ENCODE results near the gene TSNAXIP1. TPM values are rescaled to one million over a fixed set of nuclear protein-coding genes. Genes with fewer than 3 reads are reported as not detected.
A peak's percentile ranks its signal among the peaks of the same experiment; 100 is the strongest.

TSNAXIP1 gene
- total RNA-seq, 1 donor from 2014 or later, result 2.8 TPM

DNA sequence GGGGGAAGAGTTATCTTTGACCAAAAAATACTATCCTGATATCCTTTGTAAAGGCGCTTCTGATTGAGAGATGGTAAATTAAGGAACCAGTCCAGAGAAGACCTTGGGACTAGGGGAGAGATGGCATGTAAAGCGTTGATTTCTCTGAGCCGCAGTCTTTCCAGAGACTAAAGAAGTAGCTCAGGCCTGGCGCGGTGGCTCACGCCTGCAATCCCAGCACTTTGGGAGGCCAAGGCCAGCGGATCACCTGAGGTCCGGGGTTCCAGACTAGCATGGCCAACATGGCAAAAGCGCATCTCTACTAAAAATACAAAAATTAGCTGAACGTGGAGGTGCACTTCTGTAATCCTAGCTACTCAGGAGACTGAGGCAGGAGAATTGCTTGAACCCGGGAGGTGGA, 41.4 kb downstream of the TSNAXIP1 start:
- no peaks in the 10 kb centered on the region for H3K9me3 Mint-ChIP-seq (ENCODE audit: unreplicated experiment)
- peaks cover 8% of the 10 kb centered on the region for H3K27me3 Mint-ChIP-seq (ENCODE audit: unreplicated experiment)
- H3K4me3 Mint-ChIP-seq (ENCODE audit: unreplicated experiment), result peak overlapping the region; percentile 97
- peaks cover 28% of the 10 kb centered on the region for H3K4me1 Mint-ChIP-seq (ENCODE audit: unreplicated experiment)
- H3K36me3 Mint-ChIP-seq (ENCODE audit: low read depth, unreplicated experiment), result no peaks in the 10 kb centered on the region
- H3K27ac Mint-ChIP-seq (ENCODE audit: unreplicated experiment), result peak overlapping the region; percentile 95
- DNase-seq (ENCODE audit: low spot score), result no peak
- TF ChIP-seq CTCF (IDR thresholded peaks at IDR 0.05; ENCODE audit: unreplicated experiment), result no peak

DNA sequence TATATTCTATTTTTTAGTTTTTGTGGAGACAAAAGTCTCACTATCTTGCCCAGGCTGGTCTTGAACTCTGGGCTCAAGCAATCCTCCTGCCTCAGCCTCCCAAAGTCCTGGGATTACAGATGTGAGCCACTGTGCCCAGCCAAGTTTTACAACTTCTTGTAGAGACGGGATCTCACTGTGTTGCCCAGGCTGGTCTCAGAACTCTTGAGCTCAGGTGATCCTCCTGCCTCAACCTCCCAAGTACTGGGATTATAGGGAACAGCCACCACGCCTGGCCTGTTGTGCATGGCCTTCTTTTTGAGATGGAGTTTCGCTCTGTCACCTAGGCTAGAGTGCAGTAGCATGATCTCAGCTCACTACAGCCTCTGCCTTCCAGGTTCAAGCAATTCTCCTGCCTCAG, 47.0 kb downstream of the TSNAXIP1 start:
- Mint-ChIP-seq H3K27me3 (ENCODE audit: unreplicated experiment) (peaks cover 3% of the 10 kb centered on the region), H3K36me3 (ENCODE audit: low read depth, unreplicated experiment) (no peaks in the 10 kb centered on the region), H3K27ac (ENCODE audit: unreplicated experiment) (no peak overlapping the region), H3K4me3 (ENCODE audit: unreplicated experiment) (no peak overlapping the region), H3K4me1 (ENCODE audit: unreplicated experiment) (peaks cover 20% of the 10 kb centered on the region), H3K9me3 (ENCODE audit: unreplicated experiment) (no peaks in the 10 kb centered on the region)
- no peak for TF ChIP-seq CTCF (IDR thresholded peaks at IDR 0.05; ENCODE audit: unreplicated experiment)
- no peak for DNase-seq (ENCODE audit: low spot score)

DNA sequence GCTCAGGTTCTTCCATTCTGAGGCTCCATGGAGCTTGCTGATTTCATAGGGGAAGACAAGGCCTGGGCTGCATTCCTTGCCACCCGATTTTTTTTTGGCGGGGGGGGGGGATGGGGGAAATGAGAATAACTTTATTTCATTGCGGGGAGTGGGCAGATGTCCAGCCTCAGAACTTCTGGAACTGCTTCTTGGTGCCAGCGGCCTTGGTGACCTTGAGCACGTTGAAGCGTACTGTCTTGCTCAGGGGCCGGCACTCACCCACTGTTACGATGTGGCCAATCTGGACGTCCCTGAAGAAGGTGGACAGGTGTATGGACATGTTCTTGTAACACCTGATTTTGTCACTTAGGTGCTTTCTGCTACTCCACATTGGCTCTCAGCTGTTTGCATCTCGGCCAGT, 49.1 kb downstream of the TSNAXIP1 start:
- no peak for DNase-seq (ENCODE audit: low spot score)
- no peaks in the 10 kb centered on the region for H3K9me3 Mint-ChIP-seq (ENCODE audit: unreplicated experiment)
- H3K27ac Mint-ChIP-seq (ENCODE audit: unreplicated experiment), result no peak overlapping the region
- peaks cover 3% of the 10 kb centered on the region for H3K27me3 Mint-ChIP-seq (ENCODE audit: unreplicated experiment)
- H3K4me1 Mint-ChIP-seq (ENCODE audit: unreplicated experiment), result peaks cover 20% of the 10 kb centered on the region
- no peak for TF ChIP-seq CTCF (IDR thresholded peaks at IDR 0.05; ENCODE audit: unreplicated experiment)
- H3K4me3 Mint-ChIP-seq (ENCODE audit: unreplicated experiment), result no peak overlapping the region
- peaks cover 2% of the 10 kb centered on the region for H3K36me3 Mint-ChIP-seq (ENCODE audit: low read depth, unreplicated experiment)

DNA sequence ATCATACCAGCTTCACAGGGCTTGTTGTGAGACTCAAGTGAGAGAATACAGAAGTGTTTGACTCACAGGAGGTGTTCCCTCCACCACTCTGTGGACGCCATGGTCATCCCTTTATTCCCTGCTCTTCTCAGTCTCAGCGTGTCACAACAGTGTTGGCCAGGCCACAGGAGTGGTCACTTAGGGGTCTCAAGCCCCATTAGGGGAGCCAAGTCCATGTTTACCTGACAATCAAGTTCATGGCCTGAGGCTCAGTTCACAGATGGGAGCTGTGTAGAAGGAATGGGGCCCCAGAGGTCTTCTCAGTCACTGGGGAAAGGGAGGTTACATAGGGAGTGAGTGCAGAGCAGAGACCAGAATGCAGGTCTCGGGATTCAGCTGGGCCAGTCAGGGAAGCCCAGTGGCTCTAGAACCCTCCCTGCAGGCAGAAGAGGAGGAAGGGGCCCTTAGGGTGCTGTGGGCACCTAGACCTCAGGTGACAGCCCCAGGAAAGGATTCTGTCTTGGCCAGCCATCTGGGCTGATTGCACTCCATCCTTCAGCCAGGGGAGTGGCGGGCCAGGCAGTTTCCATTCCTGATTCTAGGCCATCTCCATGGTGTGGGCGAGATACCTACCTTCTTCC, 50.3 kb downstream of the TSNAXIP1 start:
- TF ChIP-seq CTCF (IDR thresholded peaks at IDR 0.05; ENCODE audit: unreplicated experiment), result no peak
- H3K9me3 Mint-ChIP-seq (ENCODE audit: unreplicated experiment), result no peaks in the 10 kb centered on the region
- no peak overlapping the region for H3K4me3 Mint-ChIP-seq (ENCODE audit: unreplicated experiment)
- H3K27ac Mint-ChIP-seq (ENCODE audit: unreplicated experiment), result no peak overlapping the region
- peaks cover 22% of the 10 kb centered on the region for H3K4me1 Mint-ChIP-seq (ENCODE audit: unreplicated experiment)
- H3K36me3 Mint-ChIP-seq (ENCODE audit: low read depth, unreplicated experiment), result peaks cover 8% of the 10 kb centered on the region
- peaks cover 3% of the 10 kb centered on the region for H3K27me3 Mint-ChIP-seq (ENCODE audit: unreplicated experiment)
- DNase-seq (ENCODE audit: low spot score), result no peak

DNA sequence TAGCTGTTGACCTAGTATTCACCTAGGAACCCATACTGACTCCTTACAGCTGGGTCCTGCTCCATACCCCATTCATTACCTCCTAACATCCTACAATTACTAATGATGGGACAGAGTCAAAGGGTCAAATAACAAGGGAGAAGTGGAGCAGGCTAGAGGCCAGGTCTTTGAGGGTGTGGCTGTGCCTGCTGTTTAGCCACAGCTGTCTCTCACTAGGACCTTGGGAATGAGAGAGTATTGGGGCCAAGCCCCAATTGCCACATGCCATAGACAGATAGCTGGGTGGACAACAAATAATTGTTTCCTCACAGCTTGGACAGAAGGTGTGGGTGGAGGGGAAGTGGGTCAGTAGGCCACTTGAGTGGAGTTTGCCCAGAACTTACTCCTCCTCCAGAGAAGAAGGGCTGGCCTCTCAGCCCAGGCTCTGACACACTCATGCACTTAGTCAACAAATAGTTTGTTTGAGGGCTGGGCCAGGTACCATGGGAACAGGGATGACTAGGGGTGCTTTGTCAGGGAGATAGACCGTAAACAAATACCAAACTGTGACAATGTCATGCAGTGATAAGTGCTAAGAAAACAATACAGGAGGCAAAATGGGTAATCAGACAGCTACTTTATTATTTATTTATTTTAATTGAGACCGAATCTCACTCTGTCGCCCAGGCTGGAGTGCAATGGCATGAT, 51.0 kb downstream of the TSNAXIP1 start:
- H3K4me3 Mint-ChIP-seq (ENCODE audit: unreplicated experiment), result no peak overlapping the region

More for the DNA sequence above, 51.0 kb downstream of the TSNAXIP1 start:
- TF ChIP-seq CTCF (IDR thresholded peaks at IDR 0.05; ENCODE audit: unreplicated experiment), result no peak
- Mint-ChIP-seq H3K36me3 (ENCODE audit: low read depth, unreplicated experiment) (peaks cover 8% of the 10 kb centered on the region), H3K9me3 (ENCODE audit: unreplicated experiment) (no peaks in the 10 kb centered on the region), H3K4me1 (ENCODE audit: unreplicated experiment) (peaks cover 22% of the 10 kb centered on the region), H3K27me3 (ENCODE audit: unreplicated experiment) (peaks cover 7% of the 10 kb centered on the region), H3K27ac (ENCODE audit: unreplicated experiment) (peak overlapping the region; percentile 84)
- DNase-seq (ENCODE audit: low spot score), result no peak

Measured in endothelial cell (in vitro differentiated cells).